NCI-H1092 (cell line): ENCODE data around the gene LIMK1.

Source experiments
- DNase-seq: peaks from one replicate; lab custom pipeline; 2025; lab: John Stamatoyannopoulos, UW

LIMK1 gene

DNA sequence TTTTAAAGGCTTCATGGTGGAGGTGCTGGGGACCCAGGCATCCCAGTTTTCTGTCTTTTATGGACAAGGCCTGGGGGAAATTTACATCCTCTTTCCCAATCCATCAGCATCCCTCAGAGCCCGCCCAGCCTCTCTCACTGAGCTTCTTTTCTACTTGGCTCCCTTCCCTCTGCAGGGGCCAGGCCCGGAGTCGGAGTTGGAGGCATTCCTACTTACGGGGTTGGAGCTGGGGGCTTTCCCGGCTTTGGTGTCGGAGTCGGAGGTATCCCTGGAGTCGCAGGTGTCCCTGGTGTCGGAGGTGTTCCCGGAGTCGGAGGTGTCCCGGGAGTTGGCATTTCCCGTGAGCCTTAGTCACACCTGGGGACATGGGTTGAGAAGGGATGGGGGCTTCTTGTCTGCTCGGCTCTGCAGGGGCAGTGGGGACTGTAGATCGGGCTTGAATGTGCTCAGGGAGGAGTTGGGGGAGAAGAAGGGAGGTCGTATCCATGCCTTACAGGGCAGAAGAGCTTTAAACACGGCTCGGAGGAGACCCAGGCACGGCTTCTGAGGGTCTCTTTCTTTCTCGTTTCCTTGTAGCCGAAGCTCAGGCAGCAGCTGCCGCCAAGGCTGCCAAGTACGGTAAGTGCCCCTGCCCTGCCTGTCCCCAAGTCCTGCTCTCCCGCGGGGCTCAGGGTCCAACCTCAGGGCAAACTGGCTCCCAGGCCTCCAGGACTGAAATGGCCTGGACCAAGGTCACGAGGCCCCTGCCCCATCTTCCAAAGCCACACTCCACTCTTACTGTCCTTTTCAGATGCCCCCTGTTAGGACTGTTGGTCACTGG is 27.3 kb upstream of the LIMK1 start:
- DNase-seq, result no peak

DNA sequence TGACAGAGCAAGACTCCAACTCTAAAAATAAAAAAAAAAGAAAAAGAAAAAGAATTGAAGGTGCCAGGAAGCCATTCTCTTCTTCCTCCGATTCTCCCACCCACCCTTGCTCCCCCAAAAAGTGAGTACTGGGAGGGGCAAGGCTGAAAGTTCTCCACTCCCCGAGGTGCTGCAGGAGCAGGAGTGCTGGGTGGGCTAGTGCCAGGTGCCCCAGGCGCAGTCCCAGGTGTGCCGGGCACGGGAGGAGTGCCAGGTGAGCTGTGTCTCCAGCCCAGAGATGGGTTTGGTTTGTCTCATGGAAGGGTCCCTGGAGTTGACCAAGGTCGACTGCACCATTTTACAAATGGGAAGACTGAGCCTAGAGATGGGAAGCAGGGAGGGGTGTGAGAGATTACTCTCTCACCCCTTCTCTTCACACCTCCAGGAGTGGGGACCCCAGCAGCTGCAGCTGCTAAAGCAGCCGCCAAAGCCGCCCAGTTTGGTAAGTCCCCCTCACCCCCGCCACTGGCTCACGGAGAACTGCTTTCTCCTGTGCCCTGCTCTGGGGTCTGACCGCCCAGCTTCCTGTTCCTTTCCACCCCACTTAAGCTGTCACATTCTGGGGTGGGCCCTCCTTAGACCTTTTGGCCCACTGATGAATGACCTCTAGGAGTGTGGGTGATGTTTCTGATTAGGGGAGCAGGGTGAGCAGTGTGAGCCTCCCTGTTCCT is 26.2 kb upstream of the LIMK1 start:
- DNase-seq, result no peak

DNA sequence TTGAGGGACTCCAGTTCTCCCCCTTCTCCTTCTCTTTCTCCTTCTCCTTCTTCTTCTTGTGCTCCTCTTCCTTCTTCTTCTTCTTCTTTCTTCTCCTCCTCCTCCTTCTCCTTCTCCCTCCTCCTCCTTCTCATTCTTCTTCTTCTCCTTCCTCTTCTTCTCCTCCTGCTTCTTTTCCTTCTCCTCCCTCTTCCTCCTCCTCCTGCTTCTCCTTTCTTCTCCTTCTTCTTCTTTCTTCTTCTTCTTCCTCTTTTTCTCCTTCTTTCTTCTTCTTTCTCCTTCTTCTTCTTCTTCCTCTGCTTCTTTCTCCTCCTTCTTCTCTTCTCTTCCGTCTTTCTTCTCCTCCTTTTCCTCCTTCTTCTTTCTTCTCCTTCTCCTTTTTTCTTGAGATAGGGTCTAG is 25.6 kb upstream of the LIMK1 start:
- DNase-seq, result no peak

DNA sequence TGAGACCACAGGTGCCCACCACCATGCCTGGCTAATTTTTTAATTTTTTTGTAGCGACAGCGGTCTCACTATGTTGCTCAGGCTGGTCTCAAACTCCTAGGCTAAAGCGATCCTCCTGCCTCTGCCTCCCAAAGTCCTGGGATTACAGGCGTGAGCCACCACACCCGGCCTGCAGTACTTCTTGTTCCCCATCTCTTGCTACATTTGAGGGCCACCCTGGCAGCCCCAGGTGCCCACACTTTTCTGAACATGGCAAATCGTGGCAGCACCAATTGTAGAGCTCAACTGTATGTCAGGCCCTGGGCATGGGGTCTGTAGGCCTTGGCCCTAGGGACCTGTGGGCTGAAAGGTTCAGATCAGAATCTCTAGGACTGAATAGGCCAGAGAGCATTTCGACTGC is 25.1 kb upstream of the LIMK1 start:
- no peak for DNase-seq

DNA sequence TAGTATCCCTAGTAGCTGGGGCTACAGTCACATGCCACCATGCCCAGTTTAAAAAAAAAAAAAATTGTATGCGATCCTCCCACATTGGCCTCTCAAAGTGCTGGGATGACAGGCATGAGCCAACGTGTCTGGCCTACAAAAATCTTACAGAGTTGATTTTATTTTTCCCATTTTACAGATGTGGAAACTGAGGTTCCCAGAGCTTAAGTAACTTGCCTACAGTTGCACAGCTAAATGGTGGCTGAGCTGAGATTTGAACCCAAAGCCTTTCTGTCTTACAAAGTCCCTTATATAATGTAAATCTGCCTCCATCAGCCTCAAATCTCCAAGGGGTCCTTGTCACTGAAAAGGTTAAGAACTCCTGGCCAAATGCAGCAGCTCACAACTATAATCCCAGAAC is 24.6 kb upstream of the LIMK1 start:
- DNase-seq, result no peak

DNA sequence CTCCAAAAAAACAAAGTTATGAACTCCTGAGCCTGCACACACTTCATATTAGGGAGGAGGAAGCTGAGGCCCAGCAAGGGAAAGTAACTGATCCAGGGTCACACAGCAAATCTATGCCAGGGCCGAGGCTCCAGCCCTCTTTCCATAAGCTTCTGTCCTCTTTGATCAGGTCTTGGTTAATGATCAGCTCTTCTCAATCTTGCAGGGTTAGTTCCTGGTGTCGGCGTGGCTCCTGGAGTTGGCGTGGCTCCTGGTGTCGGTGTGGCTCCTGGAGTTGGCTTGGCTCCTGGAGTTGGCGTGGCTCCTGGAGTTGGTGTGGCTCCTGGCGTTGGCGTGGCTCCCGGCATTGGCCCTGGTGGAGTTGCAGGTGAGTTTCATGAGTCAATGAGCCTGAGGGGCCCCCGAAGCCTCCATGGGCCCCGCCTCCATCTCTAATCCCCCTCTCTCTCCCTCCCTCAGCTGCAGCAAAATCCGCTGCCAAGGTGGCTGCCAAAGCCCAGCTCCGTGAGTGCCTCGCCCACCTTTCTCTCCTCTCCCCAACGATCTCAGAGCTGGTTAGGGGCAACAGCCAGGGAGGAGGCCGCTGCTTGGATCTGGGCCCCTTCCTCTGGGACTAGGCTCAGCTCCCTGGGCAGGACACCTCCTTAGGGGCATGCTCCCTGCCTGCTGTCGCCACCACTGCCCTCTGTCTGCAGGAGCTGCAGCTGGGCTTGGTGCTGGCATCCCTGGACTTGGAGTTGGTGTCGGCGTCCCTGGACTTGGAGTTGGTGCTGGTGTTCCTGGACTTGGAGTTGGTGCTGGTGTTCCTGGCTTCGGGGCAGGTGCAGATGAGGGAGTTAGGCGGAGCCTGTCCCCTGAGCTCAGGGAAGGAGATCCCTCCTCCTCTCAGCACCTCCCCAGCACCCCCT is 23.7 kb upstream of the LIMK1 start:
- peak; percentile 50 for DNase-seq

DNA sequence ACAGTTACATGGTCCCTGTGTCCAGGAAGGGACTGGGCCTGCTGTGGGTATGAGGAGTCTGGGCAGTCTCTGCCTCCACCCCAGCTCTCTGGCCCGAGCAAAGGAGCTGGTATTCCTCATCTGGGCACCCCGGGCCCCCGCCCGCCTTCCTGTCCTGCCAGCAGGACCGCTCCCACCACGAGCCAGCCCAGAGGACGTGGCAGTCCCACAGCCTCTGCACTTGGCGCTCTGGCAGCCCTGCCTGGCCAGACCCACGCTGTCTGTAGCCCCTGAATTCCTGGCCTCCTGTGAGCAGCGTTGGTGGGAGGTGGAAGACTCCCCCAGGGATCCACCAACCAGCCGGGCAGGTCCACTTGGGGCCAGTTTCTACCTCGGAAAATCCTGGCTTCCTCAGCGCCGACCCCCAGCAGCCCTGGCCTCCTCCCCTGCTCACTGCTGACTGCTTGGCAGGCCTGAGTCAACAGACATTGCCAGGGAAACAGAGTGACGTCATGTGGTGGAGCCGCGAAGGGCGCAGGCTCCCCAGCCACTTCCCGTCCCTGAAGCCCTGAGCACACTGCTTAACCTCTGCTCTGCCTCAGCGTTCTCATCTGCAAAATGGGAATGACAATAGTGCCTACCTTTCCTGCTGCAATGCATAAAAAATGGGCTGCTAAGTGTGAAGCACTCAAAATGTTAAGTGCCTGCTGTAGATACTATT is 21.6 kb upstream of the LIMK1 start:
- DNase-seq, result peak; percentile 66

DNA sequence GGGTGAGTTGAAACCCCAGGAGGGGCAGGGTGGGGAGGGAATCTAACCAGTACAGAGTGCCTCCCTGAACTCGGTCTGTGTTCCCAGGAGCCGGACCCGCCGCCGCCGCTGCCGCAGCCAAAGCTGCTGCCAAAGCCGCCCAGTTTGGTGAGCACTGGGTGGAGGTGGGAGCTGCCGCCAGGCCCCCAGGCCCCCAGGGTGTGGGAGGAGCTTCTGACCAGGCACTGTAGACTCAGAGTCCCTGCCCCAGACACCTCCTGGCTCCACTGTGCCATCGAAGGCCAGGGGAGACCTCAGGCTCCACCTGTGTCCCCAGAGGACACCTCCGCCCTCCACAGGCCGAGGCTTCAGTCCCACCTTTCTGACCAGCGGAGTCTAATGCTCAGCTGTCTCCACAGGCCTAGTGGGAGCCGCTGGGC is 20.4 kb upstream of the LIMK1 start:
- no peak for DNase-seq

DNA sequence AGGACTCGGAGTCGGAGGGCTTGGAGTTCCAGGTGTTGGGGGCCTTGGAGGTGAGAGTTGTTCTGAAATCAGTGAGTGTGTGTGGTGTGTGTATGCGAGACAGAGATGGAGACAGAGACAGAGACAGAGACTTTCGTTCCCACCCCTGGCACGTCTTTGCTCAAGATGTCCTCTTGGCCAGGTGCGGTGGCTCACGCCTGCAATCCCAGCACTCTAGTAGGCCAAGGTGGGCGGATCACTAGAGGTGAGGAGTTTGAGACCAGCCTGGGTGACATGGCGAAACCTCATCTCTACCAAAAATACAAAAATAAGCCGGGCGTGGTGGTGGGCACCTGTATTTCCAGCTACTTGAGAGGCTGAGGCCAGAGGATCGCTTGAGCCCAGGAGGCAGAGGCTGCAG is 20.0 kb upstream of the LIMK1 start:
- DNase-seq, result no peak

DNA sequence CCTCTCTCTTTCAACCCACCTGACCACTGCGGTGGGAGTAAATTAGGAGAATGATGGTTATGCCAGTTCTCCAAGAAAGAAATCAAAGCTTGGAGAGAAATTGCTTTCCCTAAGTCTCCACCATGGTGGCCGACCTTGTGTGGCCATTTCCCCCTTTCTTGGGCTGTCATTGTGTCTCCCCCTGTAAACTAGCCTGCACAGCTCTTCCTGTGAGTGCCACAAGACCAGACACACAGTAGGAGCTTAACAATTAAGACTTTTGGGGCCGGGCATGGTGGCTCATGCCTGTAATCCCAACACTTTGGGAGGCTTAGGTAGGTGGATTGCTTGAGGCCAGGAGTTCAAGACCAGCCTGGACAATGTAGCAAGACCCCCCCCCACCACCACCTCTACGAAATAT is 18.9 kb upstream of the LIMK1 start:
- DNase-seq, result no peak

DNA sequence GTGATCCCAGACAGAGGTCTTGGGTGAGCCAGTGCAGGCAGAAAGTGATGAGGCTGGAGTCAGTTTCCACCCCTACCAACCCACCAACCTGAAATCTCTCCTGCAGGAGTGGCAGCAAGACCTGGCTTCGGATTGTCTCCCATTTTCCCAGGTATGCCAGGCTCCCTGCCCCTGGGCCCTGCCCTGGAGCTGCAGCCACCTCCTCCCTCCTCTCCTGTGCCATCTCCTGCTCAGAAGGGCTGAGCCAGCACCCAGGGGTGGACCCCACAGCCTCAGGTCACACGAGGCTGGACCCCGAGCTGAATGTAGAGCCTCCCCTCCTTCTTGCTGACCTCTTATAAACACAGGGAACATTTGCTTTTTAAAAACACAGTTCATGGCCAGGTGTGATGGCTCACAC is 17.0 kb upstream of the LIMK1 start:
- DNase-seq, result no peak

DNA sequence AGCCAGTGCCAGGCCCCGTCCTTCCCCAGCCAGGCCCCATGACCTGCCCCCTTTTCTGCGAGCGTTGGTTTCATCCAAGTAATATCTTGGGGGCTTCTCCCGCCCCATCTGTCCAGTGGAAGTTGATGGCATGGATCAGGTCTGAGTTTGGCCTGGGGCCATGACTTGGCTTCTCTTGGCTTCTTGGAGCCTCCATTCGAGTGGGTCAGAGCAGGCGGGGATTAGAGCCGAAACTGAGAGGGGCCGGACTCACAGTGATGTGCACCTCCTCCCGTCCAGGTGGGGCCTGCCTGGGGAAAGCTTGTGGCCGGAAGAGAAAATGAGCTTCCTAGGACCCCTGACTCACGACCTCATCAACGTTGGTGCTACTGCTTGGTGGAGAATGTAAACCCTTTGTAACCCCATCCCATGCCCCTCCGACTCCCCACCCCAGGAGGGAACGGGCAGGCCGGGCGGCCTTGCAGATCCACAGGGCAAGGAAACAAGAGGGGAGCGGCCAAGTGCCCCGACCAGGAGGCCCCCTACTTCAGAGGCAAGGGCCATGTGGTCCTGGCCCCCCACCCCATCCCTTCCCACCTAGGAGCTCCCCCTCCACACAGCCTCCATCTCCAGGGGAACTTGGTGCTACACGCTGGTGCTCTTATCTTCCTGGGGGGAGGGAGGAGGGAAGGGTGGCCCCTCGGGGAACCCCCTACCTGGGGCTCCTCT is 15.1 kb upstream of the LIMK1 start:
- no peak for DNase-seq

DNA sequence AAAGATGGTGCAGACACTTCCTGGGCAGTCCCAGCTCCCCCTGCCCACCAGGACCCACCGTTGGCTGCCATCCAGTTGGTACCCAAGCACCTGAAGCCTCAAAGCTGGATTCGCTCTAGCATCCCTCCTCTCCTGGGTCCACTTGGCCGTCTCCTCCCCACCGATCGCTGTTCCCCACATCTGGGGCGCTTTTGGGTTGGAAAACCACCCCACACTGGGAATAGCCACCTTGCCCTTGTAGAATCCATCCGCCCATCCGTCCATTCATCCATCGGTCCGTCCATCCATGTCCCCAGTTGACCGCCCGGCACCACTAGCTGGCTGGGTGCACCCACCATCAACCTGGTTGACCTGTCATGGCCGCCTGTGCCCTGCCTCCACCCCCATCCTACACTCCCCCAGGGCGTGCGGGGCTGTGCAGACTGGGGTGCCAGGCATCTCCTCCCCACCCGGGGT is 14.5 kb upstream of the LIMK1 start:
- no peak for DNase-seq

DNA sequence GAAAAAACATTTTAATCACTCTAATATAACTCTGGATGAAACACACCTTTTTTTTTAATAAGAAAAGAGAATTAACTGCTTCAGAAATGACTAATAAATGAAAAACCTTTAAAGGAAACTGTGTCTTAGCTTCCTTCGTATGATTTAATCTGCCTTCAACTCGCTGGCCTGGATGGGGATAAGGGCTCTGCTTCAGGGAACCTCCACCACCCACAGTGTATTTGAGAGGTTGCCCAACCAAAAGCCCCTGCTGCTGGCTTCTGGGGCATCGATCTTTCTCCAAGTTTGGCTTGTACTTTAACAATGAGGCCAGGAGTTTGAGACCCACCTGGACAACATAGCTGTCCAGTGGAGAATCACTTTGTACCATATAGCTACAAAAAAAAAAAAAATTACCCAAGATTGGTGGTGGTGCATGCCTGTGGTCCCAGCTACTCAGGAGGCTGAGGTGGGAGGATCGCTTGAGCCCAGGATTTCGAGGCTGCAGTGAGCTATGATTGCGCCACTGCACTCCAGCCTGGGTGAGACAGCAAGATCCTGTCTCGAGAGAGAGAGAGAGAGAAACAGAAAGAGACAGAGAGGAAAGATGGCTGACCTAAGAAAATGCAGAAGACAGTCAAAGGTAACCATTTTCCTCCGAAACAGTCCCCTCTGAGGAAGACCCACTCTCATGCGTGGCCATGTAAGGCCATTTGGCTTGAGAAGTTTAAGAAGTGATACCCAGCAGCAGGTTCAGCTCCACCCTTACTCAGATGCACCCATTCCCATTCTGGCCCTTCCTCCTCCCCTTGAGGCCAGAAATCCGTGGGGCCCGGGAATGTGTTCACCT is 13.6 kb upstream of the LIMK1 start:
- no peak for DNase-seq

DNA sequence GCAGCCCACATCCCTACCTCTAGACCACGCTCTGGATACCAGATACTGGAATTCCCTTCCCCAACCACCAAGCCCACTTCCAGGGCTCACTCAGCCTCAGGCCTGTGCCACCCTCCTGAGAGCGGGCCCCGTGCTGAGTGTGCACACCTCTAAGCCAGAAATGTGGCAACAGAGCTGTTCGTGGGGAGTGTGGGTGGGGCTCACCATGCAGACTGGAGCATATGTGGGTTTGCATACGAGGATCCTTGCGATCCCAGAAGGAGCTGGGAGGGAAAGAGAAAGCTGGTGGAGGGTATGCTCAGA is 13.0 kb upstream of the LIMK1 start:
- DNase-seq, result no peak

DNA sequence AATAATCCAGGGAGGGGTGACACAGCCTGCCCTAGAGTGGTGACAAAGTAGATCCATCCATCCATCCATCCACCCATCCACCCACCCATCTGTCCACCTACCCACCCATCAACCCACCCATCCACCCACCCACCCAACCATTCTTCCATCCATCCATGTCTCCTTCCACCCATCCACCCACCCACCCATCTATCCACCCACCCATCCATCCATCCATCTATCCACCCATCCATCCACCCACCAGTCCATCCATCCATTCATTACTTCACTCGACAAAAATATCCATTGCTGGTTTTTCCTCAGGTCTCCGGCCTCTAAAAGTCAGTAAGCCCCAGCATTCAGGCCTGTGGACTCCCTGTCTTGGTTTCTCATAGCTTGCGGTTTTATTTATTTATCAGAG is 12.5 kb upstream of the LIMK1 start:
- no peak for DNase-seq

DNA sequence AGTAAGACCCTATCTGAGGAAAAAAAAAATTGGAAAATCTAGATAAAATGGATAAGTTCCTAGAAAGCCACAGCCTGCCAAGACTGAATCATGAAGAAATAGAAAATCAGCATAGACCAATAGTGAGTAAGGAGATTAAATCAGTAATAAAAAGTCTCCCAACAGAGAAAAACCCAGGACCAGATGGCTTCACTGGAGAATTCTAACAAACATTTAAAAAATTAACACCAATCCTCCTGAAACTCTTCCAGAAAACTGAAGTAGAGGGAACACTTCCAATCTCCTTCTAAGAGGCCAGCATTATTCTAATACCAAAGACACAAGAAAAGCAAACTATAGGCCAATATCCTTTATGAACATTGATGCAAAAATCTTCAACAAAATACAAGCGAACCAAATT is 8.8 kb upstream of the LIMK1 start:
- DNase-seq, result no peak

DNA sequence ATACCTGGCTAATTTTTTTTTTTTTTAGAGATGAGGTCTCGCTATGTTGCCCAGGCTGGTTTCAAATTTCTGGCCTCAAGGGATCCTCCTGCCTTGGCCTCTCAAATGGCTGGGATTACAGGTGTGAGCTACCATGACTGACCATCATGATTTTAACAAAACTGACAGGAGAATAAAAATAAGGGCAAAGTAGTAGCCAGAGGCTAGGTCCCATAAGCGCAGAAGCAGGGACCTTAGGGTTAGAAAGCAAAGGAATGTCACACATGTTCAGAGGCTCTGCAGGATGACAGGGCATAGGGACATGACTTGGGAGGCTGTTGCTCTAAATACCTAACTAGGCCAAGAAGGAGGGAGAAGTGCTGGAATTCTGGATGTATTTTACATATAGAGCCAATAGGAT is 5.1 kb upstream of the LIMK1 start:
- DNase-seq, result no peak

DNA sequence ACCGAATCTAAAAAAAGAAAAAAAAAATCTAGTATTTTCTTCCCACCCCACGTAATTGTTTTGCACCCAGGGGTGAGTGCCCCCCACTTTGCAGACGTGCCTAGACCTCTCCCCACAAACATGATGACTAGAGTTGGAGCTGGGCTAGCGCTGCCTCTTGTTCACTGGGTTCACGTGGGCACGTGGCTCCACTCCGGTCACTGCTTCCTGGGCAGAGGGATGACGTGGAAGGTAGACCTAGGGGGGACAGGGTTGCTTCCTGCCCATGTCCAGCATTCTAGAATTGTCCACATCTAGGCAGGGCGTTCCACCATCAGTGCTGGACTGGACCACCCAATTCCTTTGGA is 861 bp upstream of the LIMK1 start:
- no peak for DNase-seq

DNA sequence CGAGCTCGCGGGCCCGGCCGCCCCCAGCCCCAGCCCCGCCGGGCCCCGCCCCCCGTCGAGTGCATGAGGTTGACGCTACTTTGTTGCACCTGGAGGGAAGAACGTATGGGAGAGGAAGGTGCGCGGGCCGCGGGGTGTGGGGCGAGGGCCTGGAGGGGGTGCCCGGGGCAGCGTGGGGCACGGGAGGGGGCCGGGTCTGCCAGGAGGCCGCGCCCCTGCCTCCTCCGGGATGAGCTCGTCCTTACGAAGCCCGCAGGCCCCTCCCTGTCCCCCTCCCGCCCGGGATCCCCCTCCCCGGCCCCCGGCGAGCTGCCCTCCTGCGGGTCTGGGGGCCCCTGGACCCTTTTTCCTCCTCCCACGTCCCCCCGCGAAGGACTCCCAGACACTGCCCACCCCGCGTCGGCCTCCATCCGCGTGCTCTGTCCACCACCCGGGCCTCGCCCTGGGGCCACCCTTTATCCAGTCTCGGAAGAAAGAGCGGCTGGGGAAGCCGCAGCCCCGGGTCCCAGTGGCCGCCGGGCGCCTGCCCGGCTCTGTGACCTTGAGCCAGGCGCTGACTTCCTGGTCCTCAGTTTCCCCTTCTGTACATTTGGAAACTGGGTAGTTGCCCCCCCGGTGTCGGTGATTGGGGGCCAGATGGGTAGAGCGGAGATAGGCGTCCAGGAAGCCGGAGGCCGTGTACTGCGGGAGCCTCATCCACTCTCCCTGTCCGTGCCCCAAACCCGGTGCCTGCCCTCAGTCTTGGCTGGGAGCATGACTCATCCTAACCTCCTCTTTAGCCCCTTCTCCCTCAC is 521 bp downstream of the LIMK1 start:
- DNase-seq, result peak; percentile 68
